Loucy (cell line): ENCODE data around the gene PRR35.
A peak's percentile ranks its signal among the peaks of the same experiment; 100 is the strongest.

ENCODE experiments used
- H2AFZ ChIP-seq: fragments of 200-600 bp; sonication (generic); 2 replicates; pipeline ENCODE4 v1.6.0; 2016; ENCODE audit warnings: antibody characterized with exemption, mild to moderate bottlenecking, low read length, moderate library complexity
- H3F3A ChIP-seq: fragments of 200-600 bp; 2 replicates; pipeline ENCODE4 v1.6.0; 2016; ENCODE audit warnings: antibody characterized with exemption, low read depth, mild to moderate bottlenecking
- H3K27me3 ChIP-seq: fragments of 200-600 bp; sonication (generic); 2 replicates; pipeline ENCODE4 v1.6.1; 2014; ENCODE audit warnings: low read length, mild to moderate bottlenecking; ENCODE audit not compliant: insufficient read depth, poor library complexity, severe bottlenecking
- H3K36me3 ChIP-seq: fragments of 200-600 bp; sonication (generic); 2 replicates; pipeline ENCODE4 v1.6.1; 2016; ENCODE audit warnings: low read length; ENCODE audit not compliant: insufficient read depth
- H3K4me1 ChIP-seq: fragments of 200-600 bp; sonication (generic); 2 replicates; pipeline ENCODE4 v1.5.1; 2014; ENCODE audit warnings: low read length, mild to moderate bottlenecking; ENCODE audit not compliant: insufficient read depth, poor library complexity, severe bottlenecking
- H3K4me2 ChIP-seq: fragments of 200-600 bp; sonication (generic); 2 replicates; pipeline ENCODE4 v1.6.0; 2014; ENCODE audit warnings: antibody characterized with exemption, low read length, low read depth, mild to moderate bottlenecking; ENCODE audit not compliant: poor library complexity, severe bottlenecking
- H3K4me3 ChIP-seq: fragments of 200-600 bp; sonication (generic); 2 replicates; pipeline ENCODE4 v1.5.1; 2014; ENCODE audit warnings: low read length, mild to moderate bottlenecking, mixed read lengths; ENCODE audit not compliant: poor library complexity, severe bottlenecking
- H3K79me2 ChIP-seq: fragments of 200-600 bp; sonication (generic); 2 replicates; pipeline ENCODE4 v1.6.1; 2014; ENCODE audit warnings: low read length; ENCODE audit not compliant: insufficient read depth
- H3K9ac ChIP-seq: fragments of 200-600 bp; sonication (generic); 2 replicates; pipeline ENCODE4 v1.6.0; 2014; ENCODE audit warnings: mild to moderate bottlenecking, low read depth, low read length, moderate library complexity; ENCODE audit not compliant: poor library complexity, severe bottlenecking
- H3K9me2 ChIP-seq: fragments of 200-600 bp; sonication (generic); replicated peaks from 2 replicates; pipeline ENCODE4 v1.6.1; 2016; ENCODE audit warnings: low read depth, low read length, mixed read lengths
- H3K9me3 ChIP-seq: fragments of 200-600 bp; sonication (generic); 2 replicates; pipeline ENCODE4 v1.6.1; 2014; ENCODE audit warnings: mild to moderate bottlenecking, antibody characterized with exemption, low read length, low read depth; ENCODE audit not compliant: insufficient read depth
- H4K20me1 ChIP-seq: fragments of 200-600 bp; sonication (generic); 2 replicates; pipeline ENCODE4 v1.6.0; 2014; ENCODE audit warnings: antibody characterized with exemption, low read length, mild to moderate bottlenecking; ENCODE audit not compliant: insufficient read depth, poor library complexity, severe bottlenecking
- CTCF ChIP-seq: fragments of 200-600 bp; sonication (generic); conservative IDR thresholded peaks from 2 replicates; pipeline ENCODE4 v1.5.1; 2014; ENCODE audit warnings: mild to moderate bottlenecking, antibody characterized with exemption, low read length
- EZH2phosphoT487 ChIP-seq: fragments of 200-600 bp; IDR thresholded peaks from 2 replicates; pipeline ENCODE4 v1.6.1; 2018; ENCODE audit warnings: antibody characterized with exemption, mild to moderate bottlenecking, moderate library complexity, borderline replicate concordance

PRR35 gene

DNA sequence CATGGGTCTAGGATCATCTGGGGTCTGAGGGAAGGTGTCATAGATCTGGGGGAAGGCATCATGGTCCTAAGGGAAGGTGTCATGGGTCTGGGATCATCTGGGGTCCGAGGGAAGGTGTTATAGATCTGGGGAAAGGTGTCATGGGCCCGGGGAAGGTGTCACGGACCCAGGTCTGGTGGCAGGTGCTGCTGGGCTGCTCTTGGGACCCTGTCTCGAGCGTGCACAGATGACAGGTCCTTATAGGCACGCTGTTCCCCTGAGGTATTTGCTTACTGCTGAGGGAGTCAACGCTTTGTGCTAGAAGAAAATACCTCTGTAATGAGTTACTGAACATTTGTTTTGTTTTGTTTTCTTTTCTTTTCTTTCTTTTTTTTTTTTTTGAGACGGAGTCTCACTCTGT is 31.0 kb downstream of the PRR35 start:
- Histone ChIP-seq H3K4me3 (peak overlapping the region; percentile 78), H3K27me3 (no peaks in the 10 kb centered on the region), H3K9me3 (no peaks in the 10 kb centered on the region), H3K4me2 (peak overlapping the region; percentile 85), H3K79me2 (peaks cover 64% of the 10 kb centered on the region; the same call in 1 of the 2 replicates), H4K20me1 (peaks cover 6% of the 10 kb centered on the region), H3K36me3 (no peaks in the 10 kb centered on the region), H3K9ac (peak overlapping the region; percentile 82), H3K4me1 (peaks cover 25% of the 10 kb centered on the region), H3F3A (no peaks in the 10 kb centered on the region), H3K9me2 (no peaks in the 10 kb centered on the region), H2AFZ (no peak overlapping the region)
- no peak for TF ChIP-seq EZH2phosphoT487
- no peak for TF ChIP-seq CTCF

DNA sequence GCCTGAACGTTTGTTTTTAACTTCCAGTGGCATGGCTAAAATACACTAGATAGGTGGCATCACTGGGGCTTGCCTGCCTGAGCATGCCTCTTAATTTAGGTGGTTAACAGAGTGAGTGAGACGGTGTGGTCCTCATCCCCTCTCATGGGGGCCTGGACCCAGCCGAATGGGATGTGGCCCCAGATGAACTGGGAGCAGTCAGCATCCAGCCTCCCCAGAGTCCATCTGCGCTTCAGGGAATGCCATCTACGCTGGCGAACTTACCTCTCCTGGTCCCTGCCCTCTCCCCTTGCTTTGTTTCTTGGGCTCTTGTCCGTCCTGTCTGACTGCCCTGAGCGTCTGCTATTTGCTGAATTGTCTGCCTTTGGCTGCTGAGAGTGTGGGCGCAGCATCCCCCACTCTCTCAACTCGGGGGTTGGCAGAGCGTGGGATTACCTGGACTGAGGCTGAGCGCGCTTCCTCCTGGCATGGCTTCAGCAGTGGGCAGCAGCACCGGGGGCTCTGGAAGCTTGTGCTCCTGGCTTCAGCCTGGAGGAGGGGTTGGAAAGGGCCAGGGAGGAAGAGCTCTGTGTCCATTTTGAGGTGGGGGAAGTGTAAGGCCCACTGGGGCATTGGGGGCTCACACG is 31.8 kb downstream of the PRR35 start:
- Histone ChIP-seq H3K79me2 (peaks cover 64% of the 10 kb centered on the region; the same call in 1 of the 2 replicates), H3K4me3 (peak overlapping the region; percentile 60), H3K27me3 (no peaks in the 10 kb centered on the region), H3K9ac (peak overlapping the region; percentile 62), H3K9me2 (no peaks in the 10 kb centered on the region), H3K9me3 (no peaks in the 10 kb centered on the region), H3K4me1 (peaks cover 25% of the 10 kb centered on the region), H2AFZ (no peak overlapping the region), H3K4me2 (peak overlapping the region; percentile 85), H3K36me3 (no peaks in the 10 kb centered on the region), H3F3A (no peaks in the 10 kb centered on the region), H4K20me1 (peaks cover 6% of the 10 kb centered on the region)
- no peak for TF ChIP-seq EZH2phosphoT487
- TF ChIP-seq CTCF: no peak

DNA sequence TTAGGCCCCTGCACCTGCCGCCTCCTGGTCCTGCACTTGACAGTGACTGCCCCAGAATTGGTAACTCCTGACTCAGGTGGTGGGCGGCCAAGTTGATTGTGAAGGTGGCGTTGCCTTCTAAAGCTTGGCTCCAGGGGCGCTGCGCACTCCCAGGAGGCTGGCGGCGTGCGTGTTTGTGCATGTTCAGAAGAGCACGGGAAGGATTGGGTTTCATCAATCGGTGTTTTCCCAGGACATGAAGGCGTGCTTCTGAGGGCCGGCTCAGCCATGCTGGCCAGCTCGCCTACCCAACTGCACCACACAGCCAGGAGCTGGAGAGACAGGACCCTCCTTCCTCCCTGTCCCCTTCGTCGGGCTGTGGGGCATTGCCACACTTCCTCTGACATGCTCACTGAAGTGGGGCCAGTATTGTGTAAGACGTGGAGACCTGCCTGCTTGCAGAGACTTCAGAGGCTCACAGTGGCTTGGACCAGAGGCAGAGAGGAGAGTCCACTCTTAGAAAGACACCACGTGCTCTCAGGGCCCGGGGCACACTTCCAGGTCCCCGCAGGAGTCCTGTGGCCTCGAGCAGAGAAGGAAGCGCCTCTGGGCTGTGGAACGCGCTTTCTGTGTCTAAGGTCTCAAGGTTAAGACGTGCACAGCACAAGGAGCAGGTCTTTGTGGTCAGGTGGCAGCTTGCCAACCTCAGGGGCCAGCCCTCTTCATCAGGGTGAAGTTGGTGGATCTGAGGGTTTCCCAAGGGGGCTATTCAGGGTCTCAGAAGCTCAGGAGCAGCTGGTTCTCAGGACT is 32.5 kb downstream of the PRR35 start:
- TF ChIP-seq CTCF (no peak), EZH2phosphoT487 (no peak)
- peaks cover 57% of the 10 kb centered on the region; the same call in 1 of the 2 replicates for H3K79me2 ChIP-seq
- no peaks in the 10 kb centered on the region for H3K9me2 ChIP-seq
- H3K36me3 ChIP-seq: no peaks in the 10 kb centered on the region
- no peaks in the 10 kb centered on the region for H3K27me3 ChIP-seq
- no peaks in the 10 kb centered on the region for H3F3A ChIP-seq
- peak overlapping the region; percentile 62 for H3K9ac ChIP-seq
- no peak overlapping the region for H2AFZ ChIP-seq
- peak overlapping the region; percentile 60 for H3K4me3 ChIP-seq
- peak overlapping the region; percentile 85 for H3K4me2 ChIP-seq
- peaks cover 6% of the 10 kb centered on the region for H4K20me1 ChIP-seq
- H3K4me1 ChIP-seq: peaks cover 25% of the 10 kb centered on the region
- no peaks in the 10 kb centered on the region for H3K9me3 ChIP-seq
